ENCODE measurements around the gene RXRG. TPM values are rescaled to one million over a fixed set of nuclear protein-coding genes. Genes with fewer than 3 reads are reported as not detected.
A peak's percentile ranks its signal among the peaks of the same experiment; 100 is the strongest.

The RXRG gene
- total and polyA plus RNA-seq, 8 donors, result 0.32 to 10.4 (median 1.3) TPM

DNA sequence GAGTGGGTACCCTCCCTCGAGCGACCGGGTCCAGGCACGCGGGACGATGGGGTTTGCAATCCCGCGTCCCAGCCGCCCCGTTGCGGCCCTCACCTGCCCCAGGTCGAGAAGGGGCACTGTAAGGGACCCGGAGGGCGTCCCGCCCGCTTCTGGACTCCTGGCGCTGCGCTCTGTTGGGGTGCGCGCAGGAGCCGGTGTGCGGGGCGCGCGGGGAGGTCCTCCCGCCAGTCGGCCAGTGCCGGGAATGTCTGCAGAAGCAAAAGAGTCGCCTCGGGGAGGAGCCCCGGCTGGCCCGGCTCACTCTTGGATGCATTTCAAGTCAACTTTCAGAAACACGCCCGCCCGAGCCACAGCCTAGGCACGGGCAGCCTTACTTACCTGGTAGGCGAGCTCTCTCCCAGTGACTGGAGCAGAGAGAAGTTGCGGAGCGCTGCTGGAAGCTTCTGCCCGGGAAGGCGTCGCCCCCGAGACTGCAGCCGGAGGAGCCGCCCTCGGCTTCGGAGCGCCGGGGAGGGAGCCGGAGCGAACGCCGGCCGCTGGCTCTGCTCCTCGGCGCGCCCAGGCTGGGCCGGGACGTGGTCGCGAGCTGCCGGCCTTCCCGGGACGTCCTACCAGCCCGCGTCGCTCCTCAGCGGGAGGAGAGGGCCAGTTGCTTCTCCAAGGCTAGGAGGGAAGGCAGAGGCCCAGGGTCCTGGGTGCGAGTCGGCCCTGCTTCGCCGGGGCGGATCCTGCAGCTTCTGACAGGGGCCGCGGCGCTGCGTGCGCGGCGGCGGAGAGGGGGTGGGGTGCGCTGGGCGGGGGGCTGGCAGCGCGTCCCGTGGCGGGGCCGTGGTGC, 88.7 kb downstream of the RXRG start, which contains the start of gene LMX1A:
Gene LMX1A (minus strand): TSS at position 739 of the 835 bp plus-strand sequence. CDS start 1,156 bp downstream, outside the sequence.
- ATAC-seq (peak; percentile 31 to 82 (median 57)), FAIRE-seq (no peak), DNase-seq (peak in 3 of 6 donors; percentile 32 to 69 (median 60))
- H3K36me3 ChIP-seq, result no peaks in the 10 kb centered on the region
- TF ChIP-seq, protein P1, sequence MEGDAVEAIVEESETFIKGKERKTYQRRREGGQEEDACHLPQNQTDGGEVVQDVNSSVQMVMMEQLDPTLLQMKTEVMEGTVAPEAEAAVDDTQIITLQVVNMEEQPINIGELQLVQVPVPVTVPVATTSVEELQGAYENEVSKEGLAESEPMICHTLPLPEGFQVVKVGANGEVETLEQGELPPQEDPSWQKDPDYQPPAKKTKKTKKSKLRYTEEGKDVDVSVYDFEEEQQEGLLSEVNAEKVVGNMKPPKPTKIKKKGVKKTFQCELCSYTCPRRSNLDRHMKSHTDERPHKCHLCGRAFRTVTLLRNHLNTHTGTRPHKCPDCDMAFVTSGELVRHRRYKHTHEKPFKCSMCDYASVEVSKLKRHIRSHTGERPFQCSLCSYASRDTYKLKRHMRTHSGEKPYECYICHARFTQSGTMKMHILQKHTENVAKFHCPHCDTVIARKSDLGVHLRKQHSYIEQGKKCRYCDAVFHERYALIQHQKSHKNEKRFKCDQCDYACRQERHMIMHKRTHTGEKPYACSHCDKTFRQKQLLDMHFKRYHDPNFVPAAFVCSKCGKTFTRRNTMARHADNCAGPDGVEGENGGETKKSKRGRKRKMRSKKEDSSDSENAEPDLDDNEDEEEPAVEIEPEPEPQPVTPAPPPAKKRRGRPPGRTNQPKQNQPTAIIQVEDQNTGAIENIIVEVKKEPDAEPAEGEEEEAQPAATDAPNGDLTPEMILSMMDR (IDR thresholded peaks at IDR 0.05), result no peak
- no peak within 1 kb of the TSS for H3K27ac ChIP-seq
- 1 to 2% methylated on average over 64 to 88 of the region's 88 CpGs for WGBS, 2 donors
- intact Hi-C loops (cut with DNase I), result no loop called here
- peaks cover 0 to 49% (median 9%) of the 10 kb centered on the region in 4 donors for H3K27me3 ChIP-seq
- peak within 1 kb of the TSS in 3 of 4 donors; percentile 7 to 37 (median 22) for H3K4me3 ChIP-seq
- H3K9me3 ChIP-seq, result no peaks in the 10 kb centered on the region
- no peaks in the 10 kb centered on the region for H3K4me1 ChIP-seq

DNA sequence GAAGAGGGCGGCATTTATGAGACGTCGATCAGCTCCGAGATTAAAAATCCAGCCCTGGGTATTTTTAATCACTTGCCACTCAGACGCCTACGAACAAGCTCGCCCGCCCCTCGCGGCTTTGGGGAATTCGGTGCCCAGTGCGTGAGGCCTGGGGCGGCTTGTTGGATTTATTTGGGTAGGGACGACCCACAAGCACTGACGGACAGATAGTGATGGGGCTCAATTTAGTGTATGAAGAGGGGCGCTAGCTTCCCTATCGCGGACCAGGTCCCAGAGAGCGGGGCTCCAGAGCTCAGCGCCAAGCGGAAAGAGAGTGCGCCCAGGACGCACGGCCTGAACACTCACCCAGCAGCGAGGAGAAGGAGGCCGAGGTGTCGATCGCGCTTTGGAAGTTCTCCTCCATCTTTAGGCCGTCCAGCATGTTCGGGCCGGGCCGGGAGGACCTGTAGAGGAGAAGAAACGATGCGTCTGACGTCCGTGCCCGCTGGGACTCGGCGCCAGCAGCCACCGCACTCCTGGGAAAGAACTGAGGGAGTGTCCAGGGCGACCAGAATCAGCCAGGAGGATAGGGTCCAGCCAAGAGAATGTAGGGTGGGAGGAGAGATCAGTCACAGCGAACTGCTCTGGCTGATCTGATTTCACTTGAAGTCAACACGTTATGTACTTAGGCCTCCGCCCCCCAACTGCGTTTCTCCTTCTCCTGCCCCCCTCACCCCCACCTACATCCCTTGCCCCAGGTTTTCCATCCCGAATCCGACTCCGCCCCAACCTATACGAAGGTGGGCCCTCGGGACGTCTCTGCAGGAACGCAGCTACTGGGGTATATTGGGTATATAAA, 89.6 kb downstream of the RXRG start:
- Histone ChIP-seq H3K27ac (no peak overlapping the region), H3K36me3 (no peaks in the 10 kb centered on the region), H3K27me3 (peaks cover 0 to 58% (median 12%) of the 10 kb centered on the region in 4 donors), H3K9me3 (no peaks in the 10 kb centered on the region), H3K4me1 (no peaks in the 10 kb centered on the region), H3K4me3 (peak overlapping the region in 1 of 4 donors; percentile 37)
- no peak for DNase-seq
- intact Hi-C loops (cut with DNase I), result no loop called here
- no peak for FAIRE-seq
- TF ChIP-seq, protein P1 (IDR thresholded peaks at IDR 0.05), result no peak
- WGBS, 2 donors, result 3% methylated on average over 53 of the region's 53 CpGs
- ATAC-seq, result peak in 1 of 4 donors; percentile 17

DNA sequence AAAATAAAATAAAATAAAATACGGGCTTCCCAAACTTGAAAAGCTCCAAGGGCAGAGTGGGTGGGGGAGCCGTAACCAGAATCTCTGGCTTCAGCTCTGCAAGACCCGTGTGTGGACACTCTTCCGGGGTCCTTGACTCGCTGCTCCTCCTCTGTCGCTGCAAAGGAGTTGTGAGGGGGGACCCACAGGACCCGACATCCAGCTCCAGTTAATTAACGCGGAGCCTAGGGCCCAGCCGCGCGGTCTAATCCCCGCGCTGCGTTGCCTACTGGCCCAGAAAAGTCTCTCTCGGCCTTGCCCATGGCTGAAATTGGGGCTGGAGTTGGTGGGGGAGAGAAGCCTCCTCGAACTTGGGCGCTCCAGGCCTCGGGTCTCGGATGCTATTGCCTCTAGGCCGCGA, 90.2 kb downstream of the RXRG start:
- intact Hi-C loops (cut with DNase I), result no loop called here
- WGBS, 2 donors, result 4 to 7% methylated on average over 22 of the region's 22 CpGs
- no peaks in the 10 kb centered on the region for H3K36me3 ChIP-seq
- H3K27ac ChIP-seq, result no peak overlapping the region
- no peaks in the 10 kb centered on the region for H3K4me1 ChIP-seq
- TF ChIP-seq, protein P1 (IDR thresholded peaks at IDR 0.05), result no peak
- DNase-seq (no peak), ATAC-seq (no peak), FAIRE-seq (no peak)
- no peak overlapping the region for H3K4me3 ChIP-seq
- no peaks in the 10 kb centered on the region for H3K9me3 ChIP-seq
- peaks cover 0 to 64% (median 16%) of the 10 kb centered on the region in 4 donors for H3K27me3 ChIP-seq

DNA sequence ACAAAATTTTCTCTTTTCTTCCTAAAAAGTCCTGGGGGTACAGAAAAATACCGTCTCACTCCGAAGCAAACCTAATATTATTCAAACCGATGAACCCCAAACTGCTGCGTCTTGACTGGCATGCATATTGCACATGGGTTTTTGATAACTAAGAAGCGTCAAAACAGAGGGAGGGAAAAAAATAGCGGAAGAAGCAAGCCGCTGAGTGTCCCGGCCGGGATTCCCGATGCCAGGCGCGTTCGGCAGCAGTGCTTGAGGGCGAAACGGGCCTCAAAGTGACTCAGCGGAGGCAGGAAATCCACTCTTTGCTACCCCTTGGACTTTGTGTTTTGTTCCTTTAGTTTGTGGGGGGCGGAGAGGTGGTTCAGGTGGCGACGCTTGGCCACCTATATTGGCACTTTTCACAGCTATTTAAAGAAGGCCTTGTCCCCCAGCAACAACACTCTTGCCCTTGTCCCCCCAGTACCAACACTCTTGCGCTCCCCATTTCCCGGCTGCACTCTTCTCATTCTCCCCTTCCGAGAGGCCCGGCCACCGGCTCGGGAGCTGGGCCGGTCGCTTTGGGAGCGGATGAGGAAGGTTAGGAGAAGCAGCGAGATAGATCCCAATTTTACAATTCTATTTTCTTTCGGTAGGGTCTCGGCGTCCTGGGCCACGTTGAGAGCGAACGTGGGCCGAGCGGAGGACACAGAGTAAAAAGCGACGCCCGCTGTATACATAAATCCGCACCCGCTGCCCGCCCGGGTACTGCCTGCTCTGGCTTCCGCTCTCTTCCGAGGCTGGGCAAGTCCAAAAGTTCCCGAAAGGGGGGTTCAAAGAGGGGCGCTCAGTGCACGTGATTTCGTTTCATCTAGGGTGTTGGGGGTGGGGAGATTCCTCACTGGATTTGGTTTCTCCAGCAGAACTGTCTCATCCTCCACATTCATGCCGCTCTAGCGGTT, 90.9 kb downstream of the RXRG start:
- no peak for DNase-seq
- H3K4me1 ChIP-seq, result no peaks in the 10 kb centered on the region

More for the DNA sequence above, 90.9 kb downstream of the RXRG start:
- 5% methylated on average over 52 of the region's 52 CpGs for WGBS, 2 donors
- TF ChIP-seq, protein P1 (IDR thresholded peaks at IDR 0.05), result no peak
- no peak overlapping the region for H3K4me3 ChIP-seq
- ATAC-seq (no peak), FAIRE-seq (no peak)
- H3K36me3 ChIP-seq, result no peaks in the 10 kb centered on the region
- no peaks in the 10 kb centered on the region for H3K9me3 ChIP-seq
- intact Hi-C loops (cut with DNase I), result no loop called here
- H3K27ac ChIP-seq, result no peak overlapping the region
- peaks cover 0 to 71% (median 18%) of the 10 kb centered on the region in 4 donors for H3K27me3 ChIP-seq

Data from pancreas (tissue), 10 donors.